ENCODE results near the gene ATG14.

DNA sequence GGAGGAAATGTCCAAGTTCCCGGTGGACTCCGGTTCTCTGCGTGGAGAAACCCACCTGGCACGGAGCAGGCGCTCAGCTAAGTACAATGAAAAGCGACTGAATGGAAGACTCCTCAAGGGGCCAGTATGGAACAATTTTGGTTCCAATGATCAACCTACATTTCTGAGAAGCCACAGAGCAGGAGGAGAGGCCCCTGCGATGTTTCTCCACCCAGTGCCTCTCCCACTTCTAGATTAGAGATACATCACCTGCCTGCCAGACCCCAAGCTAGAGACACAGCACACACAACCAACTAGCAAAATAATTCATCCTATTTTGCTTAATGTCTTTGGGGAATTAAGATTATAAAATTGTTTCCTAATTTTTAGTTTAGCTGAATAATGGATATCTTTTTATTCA lies 38.8 kb downstream of the ATG14 start:
- TF ChIP-seq ESRRG (CRISPR knock-in tag; IDR thresholded peaks at IDR 0.05), result no peak
- no peak for TF ChIP-seq TCF4 (CRISPR knock-in tag; IDR thresholded peaks at IDR 0.05; ENCODE audit: borderline replicate concordance)
- no peak for TF ChIP-seq ZFP30 (CRISPR knock-in tag; IDR thresholded peaks at IDR 0.05)
- no peak for TF ChIP-seq ZNF8 (CRISPR knock-in tag; IDR thresholded peaks at IDR 0.05)
- TF ChIP-seq SNAI2 (CRISPR knock-in tag; IDR thresholded peaks at IDR 0.05), result no peak
- TF ChIP-seq, protein P1, sequence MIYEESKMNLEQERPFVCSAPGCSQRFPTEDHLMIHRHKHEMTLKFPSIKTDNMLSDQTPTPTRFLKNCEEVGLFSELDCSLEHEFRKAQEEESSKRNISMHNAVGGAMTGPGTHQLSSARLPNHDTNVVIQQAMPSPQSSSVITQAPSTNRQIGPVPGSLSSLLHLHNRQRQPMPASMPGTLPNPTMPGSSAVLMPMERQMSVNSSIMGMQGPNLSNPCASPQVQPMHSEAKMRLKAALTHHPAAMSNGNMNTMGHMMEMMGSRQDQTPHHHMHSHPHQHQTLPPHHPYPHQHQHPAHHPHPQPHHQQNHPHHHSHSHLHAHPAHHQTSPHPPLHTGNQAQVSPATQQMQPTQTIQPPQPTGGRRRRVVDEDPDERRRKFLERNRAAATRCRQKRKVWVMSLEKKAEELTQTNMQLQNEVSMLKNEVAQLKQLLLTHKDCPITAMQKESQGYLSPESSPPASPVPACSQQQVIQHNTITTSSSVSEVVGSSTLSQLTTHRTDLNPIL (CRISPR knock-in tag; IDR thresholded peaks at IDR 0.05; ENCODE audit: low read depth), result no peak
- TF ChIP-seq PATZ1 (CRISPR knock-in tag; IDR thresholded peaks at IDR 0.05; ENCODE audit: borderline replicate concordance), result no peak
- no peak for TF ChIP-seq CSDC2 (CRISPR knock-in tag; IDR thresholded peaks at IDR 0.05)
- TF ChIP-seq, protein P2, sequence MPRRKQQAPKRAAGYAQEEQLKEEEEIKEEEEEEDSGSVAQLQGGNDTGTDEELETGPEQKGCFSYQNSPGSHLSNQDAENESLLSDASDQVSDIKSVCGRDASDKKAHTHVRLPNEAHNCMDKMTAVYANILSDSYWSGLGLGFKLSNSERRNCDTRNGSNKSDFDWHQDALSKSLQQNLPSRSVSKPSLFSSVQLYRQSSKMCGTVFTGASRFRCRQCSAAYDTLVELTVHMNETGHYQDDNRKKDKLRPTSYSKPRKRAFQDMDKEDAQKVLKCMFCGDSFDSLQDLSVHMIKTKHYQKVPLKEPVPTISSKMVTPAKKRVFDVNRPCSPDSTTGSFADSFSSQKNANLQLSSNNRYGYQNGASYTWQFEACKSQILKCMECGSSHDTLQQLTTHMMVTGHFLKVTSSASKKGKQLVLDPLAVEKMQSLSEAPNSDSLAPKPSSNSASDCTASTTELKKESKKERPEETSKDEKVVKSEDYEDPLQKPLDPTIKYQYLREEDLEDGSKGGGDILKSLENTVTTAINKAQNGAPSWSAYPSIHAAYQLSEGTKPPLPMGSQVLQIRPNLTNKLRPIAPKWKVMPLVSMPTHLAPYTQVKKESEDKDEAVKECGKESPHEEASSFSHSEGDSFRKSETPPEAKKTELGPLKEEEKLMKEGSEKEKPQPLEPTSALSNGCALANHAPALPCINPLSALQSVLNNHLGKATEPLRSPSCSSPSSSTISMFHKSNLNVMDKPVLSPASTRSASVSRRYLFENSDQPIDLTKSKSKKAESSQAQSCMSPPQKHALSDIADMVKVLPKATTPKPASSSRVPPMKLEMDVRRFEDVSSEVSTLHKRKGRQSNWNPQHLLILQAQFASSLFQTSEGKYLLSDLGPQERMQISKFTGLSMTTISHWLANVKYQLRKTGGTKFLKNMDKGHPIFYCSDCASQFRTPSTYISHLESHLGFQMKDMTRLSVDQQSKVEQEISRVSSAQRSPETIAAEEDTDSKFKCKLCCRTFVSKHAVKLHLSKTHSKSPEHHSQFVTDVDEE (CRISPR knock-in tag; IDR thresholded peaks at IDR 0.05), result no peak
- no peak for TF ChIP-seq RARB (CRISPR knock-in tag; IDR thresholded peaks at IDR 0.05)

Measured in SK-N-SH treated with all-trans-retinoic acid at 6 μM for 48 hours (cell line).